BLaER1 treated with 17β-estradiol and CSF1 and Interleukin-3, amounts not matched to agents 10 nM and 100 nM (cell line): ENCODE measurements around the gene ITGB3.

ENCODE experiments used
- H3K27ac ChIP-seq, 11 experiments: shearing (Covaris generic); formaldehyde crosslinking; 2 replicates each; pipeline ENCODE4 v1.8.1; 2022
- H3K27me3 ChIP-seq, 11 experiments: shearing (Covaris generic); formaldehyde crosslinking; 2 replicates each; pipeline ENCODE4 v1.8.1; 2022
- H3K36me3 ChIP-seq, 11 experiments: shearing (Covaris generic); formaldehyde crosslinking; 2 replicates each; pipeline ENCODE4 v1.8.1; 2022
- H3K4me1 ChIP-seq, 10 experiments: shearing (Covaris generic); formaldehyde crosslinking; 2 replicates each; pipeline ENCODE4 v1.8.1; 2022
- H3K4me2 ChIP-seq, 11 experiments: shearing (Covaris generic); formaldehyde crosslinking; 2 replicates each; pipeline ENCODE4 v1.8.1; 2022
- H3K4me3 ChIP-seq, 10 experiments: shearing (Covaris generic); formaldehyde crosslinking; 2 replicates each; pipeline ENCODE4 v1.8.1; 2022
- H3K9ac ChIP-seq, 11 experiments: shearing (Covaris generic); formaldehyde crosslinking; 2 replicates each; pipeline ENCODE4 v1.8.1; 2022
- H3K9me3 ChIP-seq, 11 experiments: shearing (Covaris generic); formaldehyde crosslinking; replicated peaks in 1 of 11; 2 replicates each; pipeline ENCODE4 v1.8.1; 2022
- H4K20me1 ChIP-seq, 11 experiments: shearing (Covaris generic); formaldehyde crosslinking; 2 replicates each; pipeline ENCODE4 v1.8.1; 2022
- Cebpa-rat ChIP-seq, 11 experiments: shearing (Covaris generic); IDR thresholded peaks; 2 replicates each; pipeline ENCODE4 v1.8.1; 2022

The ITGB3 gene

DNA sequence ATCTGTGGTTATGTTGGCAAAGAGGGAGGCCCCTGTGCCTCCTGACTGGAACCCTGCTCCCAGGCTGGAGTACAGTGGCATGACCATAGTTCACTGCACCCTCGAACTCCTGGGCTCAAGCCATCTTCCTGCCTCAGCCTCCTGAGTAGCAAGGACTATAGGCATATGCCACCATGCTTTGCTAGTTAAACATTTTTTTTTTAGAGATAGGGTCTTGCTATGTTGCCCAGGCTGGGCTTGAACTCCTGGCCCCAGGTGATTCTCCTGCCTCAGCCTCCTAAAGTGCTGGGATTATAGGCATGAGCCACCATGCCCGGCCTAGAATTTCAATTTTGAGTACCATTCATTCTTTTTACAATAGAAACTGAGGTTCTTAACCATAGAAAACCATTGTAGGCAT lies 21.2 kb upstream of the ITGB3 start:
- H3K27me3 ChIP-seq: peaks cover 0 to 15% (median 0%) of the 10 kb centered on the region in 11 experiments; a peak in 8 of 22 replicates
- peaks cover 19 to 25% (median 22%) of the 10 kb centered on the region in 11 experiments for H3K9me3 ChIP-seq
- TF ChIP-seq Cebpa-rat (IDR thresholded peaks at IDR 0.05): no peak
- H3K4me2 ChIP-seq: peak overlapping the region in 1 of 11 experiments; percentile 87; a peak in 1 of 22 replicates
- H4K20me1 ChIP-seq: no peaks in the 10 kb centered on the region
- H3K27ac ChIP-seq: no peak overlapping the region
- peaks cover 0 to 11% (median 5%) of the 10 kb centered on the region in 11 experiments; a peak in 7 of 22 replicates for H3K36me3 ChIP-seq
- H3K4me1 ChIP-seq: peaks cover 16 to 31% (median 28%) of the 10 kb centered on the region in 10 experiments
- no peak overlapping the region for H3K9ac ChIP-seq
- no peak overlapping the region for H3K4me3 ChIP-seq

- Histone ChIP-seq H3K36me3 (peaks cover 0 to 14% (median 5%) of the 10 kb centered on the region in 11 experiments; a peak in 7 of 22 replicates), H3K4me3 (no peak overlapping the region), H3K9me3 (peaks cover 29 to 37% (median 33%) of the 10 kb centered on the region in 11 experiments), H3K27me3 (peaks cover 0 to 12% (median 0%) of the 10 kb centered on the region in 11 experiments; a peak in 8 of 22 replicates), H4K20me1 (no peaks in the 10 kb centered on the region), H3K9ac (no peak overlapping the region), H3K4me2 (no peak overlapping the region), H3K27ac (no peak overlapping the region), H3K4me1 (peaks cover 32 to 45% (median 43%) of the 10 kb centered on the region in 10 experiments)
- no peak for TF ChIP-seq Cebpa-rat (IDR thresholded peaks at IDR 0.05)
These were observed 18.1 kb upstream of the ITGB3 start for GRCh38 chr17:47235506-47235905.

GRCh38 chr17:47235923-47236322 lies 17.7 kb upstream of the ITGB3 start:
- no peak for TF ChIP-seq Cebpa-rat (IDR thresholded peaks at IDR 0.05)
- H3K27me3 ChIP-seq: peaks cover 0 to 8% (median 0%) of the 10 kb centered on the region in 11 experiments; a peak in 7 of 22 replicates
- H3K9ac ChIP-seq: no peak overlapping the region
- no peaks in the 10 kb centered on the region for H4K20me1 ChIP-seq
- no peak overlapping the region for H3K27ac ChIP-seq
- H3K9me3 ChIP-seq: peaks cover 29 to 37% (median 33%) of the 10 kb centered on the region in 11 experiments
- no peak overlapping the region for H3K4me3 ChIP-seq
- no peak overlapping the region for H3K4me2 ChIP-seq
- H3K36me3 ChIP-seq: peaks cover 0 to 14% (median 5%) of the 10 kb centered on the region in 11 experiments; a peak in 7 of 22 replicates
- peaks cover 32 to 45% (median 43%) of the 10 kb centered on the region in 10 experiments for H3K4me1 ChIP-seq

DNA sequence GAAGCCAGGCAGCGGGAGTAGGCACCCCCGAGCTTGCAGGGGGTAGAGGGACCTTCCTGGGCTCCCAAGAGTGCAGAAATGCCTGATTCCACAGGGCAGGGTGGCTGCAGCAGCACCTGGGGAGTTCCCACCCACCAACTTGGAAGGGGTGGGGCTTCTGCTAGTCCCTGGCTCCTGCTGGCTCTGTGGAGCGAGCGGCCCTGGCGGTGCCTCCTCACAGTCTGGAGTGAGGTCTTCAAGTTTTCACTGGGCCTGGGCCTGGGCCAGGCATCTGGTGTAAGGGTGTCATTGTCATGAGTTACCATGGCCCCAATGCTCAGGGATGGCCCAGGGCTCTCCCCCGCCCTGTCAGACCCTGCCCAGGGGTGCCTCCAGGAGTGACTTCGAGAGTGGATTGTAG lies 15.8 kb upstream of the ITGB3 start:
- peak overlapping the region in 6 of 11 experiments; percentile 81 to 94 (median 85); a peak in 7 of 22 replicates for H3K4me2 ChIP-seq

GRCh38 chr17:47238321-47239010 lies 15.2 kb upstream of the ITGB3 start:
- H3K27me3 ChIP-seq: no peaks in the 10 kb centered on the region
- no peaks in the 10 kb centered on the region for H4K20me1 ChIP-seq
- TF ChIP-seq Cebpa-rat (IDR thresholded peaks at IDR 0.05): no peak
- peaks cover 0 to 14% (median 5%) of the 10 kb centered on the region in 11 experiments; a peak in 7 of 22 replicates for H3K36me3 ChIP-seq
- H3K4me3 ChIP-seq: no peak overlapping the region
- H3K9me3 ChIP-seq: peaks cover 29 to 37% (median 33%) of the 10 kb centered on the region in 11 experiments
- peak overlapping the region in 1 of 11 experiments; percentile 9; a peak in 1 of 22 replicates for H3K9ac ChIP-seq
- peak overlapping the region in 10 of 11 experiments; percentile 80 to 94 (median 85); a peak in 20 of 22 replicates for H3K4me2 ChIP-seq
- peaks cover 29 to 41% (median 37%) of the 10 kb centered on the region in 10 experiments for H3K4me1 ChIP-seq
- peak overlapping the region in 9 of 11 experiments; percentile 14 to 87 (median 85); a peak in 16 of 22 replicates for H3K27ac ChIP-seq

More for the DNA sequence above, 15.8 kb upstream of the ITGB3 start:
- no peak for TF ChIP-seq Cebpa-rat (IDR thresholded peaks at IDR 0.05)
- H3K27me3 ChIP-seq: no peaks in the 10 kb centered on the region
- peaks cover 0 to 14% (median 5%) of the 10 kb centered on the region in 11 experiments; a peak in 7 of 22 replicates for H3K36me3 ChIP-seq
- peaks cover 29 to 37% (median 33%) of the 10 kb centered on the region in 11 experiments for H3K9me3 ChIP-seq
- peaks cover 29 to 40% (median 35%) of the 10 kb centered on the region in 10 experiments for H3K4me1 ChIP-seq
- H3K9ac ChIP-seq: no peak overlapping the region
- no peaks in the 10 kb centered on the region for H4K20me1 ChIP-seq
- H3K4me3 ChIP-seq: peak overlapping the region in 3 of 10 experiments; percentile 20 to 47 (median 24); a peak in 4 of 20 replicates
- peak overlapping the region in 9 of 11 experiments; percentile 14 to 87 (median 85); a peak in 12 of 22 replicates for H3K27ac ChIP-seq

DNA sequence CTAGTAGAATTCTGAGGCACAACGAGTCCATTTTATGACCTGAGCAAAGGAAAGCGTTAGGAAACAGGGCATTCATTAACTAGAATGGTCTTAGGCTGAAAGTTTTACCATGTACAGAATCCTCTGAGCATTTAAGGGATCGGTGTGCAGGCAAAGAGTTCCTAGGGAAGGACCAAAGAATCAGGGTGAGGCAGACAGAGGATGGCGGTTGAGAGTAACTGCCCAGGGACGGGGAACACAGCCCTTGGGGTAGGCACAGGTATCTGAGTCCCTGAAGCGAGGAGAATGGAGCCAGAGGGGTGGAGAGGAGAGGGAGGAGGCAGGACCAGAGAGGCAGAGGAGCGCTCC lies 14.0 kb upstream of the ITGB3 start:
- peaks cover 39 to 52% (median 48%) of the 10 kb centered on the region in 10 experiments for H3K4me1 ChIP-seq
- peaks cover 29 to 37% (median 33%) of the 10 kb centered on the region in 11 experiments for H3K9me3 ChIP-seq
- no peaks in the 10 kb centered on the region for H3K27me3 ChIP-seq
- H3K4me3 ChIP-seq: peak overlapping the region in 4 of 10 experiments; percentile 10 to 29 (median 16); a peak in 3 of 20 replicates
- H3K27ac ChIP-seq: peak overlapping the region; percentile 52 to 87 (median 84); a peak in 21 of 22 replicates
- peaks cover 0 to 14% (median 5%) of the 10 kb centered on the region in 11 experiments; a peak in 7 of 22 replicates for H3K36me3 ChIP-seq
- no peaks in the 10 kb centered on the region for H4K20me1 ChIP-seq
- peak overlapping the region; percentile 80 to 94 (median 85) for H3K4me2 ChIP-seq
- peak overlapping the region; percentile 17 to 76 (median 68); a peak in 21 of 22 replicates for H3K9ac ChIP-seq
- no peak for TF ChIP-seq Cebpa-rat (IDR thresholded peaks at IDR 0.05)

- H3K4me3 ChIP-seq: peak overlapping the region in 5 of 10 experiments; percentile 8 to 29 (median 13); a peak in 3 of 20 replicates
- peaks cover 39 to 58% (median 52%) of the 10 kb centered on the region in 10 experiments for H3K4me1 ChIP-seq
- H3K27me3 ChIP-seq: no peaks in the 10 kb centered on the region
- H3K9me3 ChIP-seq: peaks cover 29 to 36% (median 33%) of the 10 kb centered on the region in 11 experiments
- peak overlapping the region; percentile 80 to 94 (median 85) for H3K4me2 ChIP-seq
- no peaks in the 10 kb centered on the region for H4K20me1 ChIP-seq
- peak overlapping the region; percentile 52 to 87 (median 84); a peak in 21 of 22 replicates for H3K27ac ChIP-seq
- peaks cover 0 to 14% (median 5%) of the 10 kb centered on the region in 11 experiments; a peak in 7 of 22 replicates for H3K36me3 ChIP-seq
- peak overlapping the region; percentile 17 to 76 (median 68); a peak in 21 of 22 replicates for H3K9ac ChIP-seq
- TF ChIP-seq Cebpa-rat (IDR thresholded peaks at IDR 0.05): peak in 2 of 11 experiments; percentile 65 to 69; a peak in 3 of 22 replicates
These were observed 13.5 kb upstream of the ITGB3 start for GRCh38 chr17:47239967-47240651.

GRCh38 chr17:47240806-47241205 lies 12.8 kb upstream of the ITGB3 start:
- Histone ChIP-seq H3K36me3 (peaks cover 0 to 14% (median 5%) of the 10 kb centered on the region in 11 experiments; a peak in 7 of 22 replicates), H3K4me2 (peak overlapping the region; percentile 80 to 94 (median 85)), H3K4me1 (peaks cover 39 to 65% (median 59%) of the 10 kb centered on the region in 10 experiments), H3K4me3 (no peak overlapping the region), H3K9ac (peak overlapping the region in 6 of 11 experiments; percentile 52 to 76 (median 73); a peak in 9 of 22 replicates), H3K27ac (peak overlapping the region in 10 of 11 experiments; percentile 76 to 87 (median 84); a peak in 21 of 22 replicates), H4K20me1 (no peaks in the 10 kb centered on the region), H3K9me3 (peaks cover 23 to 29% (median 27%) of the 10 kb centered on the region in 11 experiments), H3K27me3 (0 out of 22 replicates have a peak, but pooled peaks cover 0 to 5% (median 0%) of the 10 kb centered on the region in 11 experiments)
- no peak for TF ChIP-seq Cebpa-rat (IDR thresholded peaks at IDR 0.05)
